Astrocyte (in vitro differentiated cells and primary cell): ENCODE measurements around the gene CELA3B. TPM values are rescaled to one million over a fixed set of nuclear protein-coding genes. Genes with fewer than 3 reads are reported as not detected.
"Not testable (repeated sequence)": the region's sequence is repeated elsewhere in the genome, so short reads cannot be mapped to it uniquely, and the experiment has no call there.

Experiments used
- DNase-seq: peaks from one replicate; pipeline ENCODE4 v3.0.0-alpha.2; 2010; ENCODE audit warnings: low read depth
- FAIRE-seq: peaks from 2 replicates; lab custom pipeline; 2011; peaks lifted over from hg19 to GRCh38; lab: Jason Lieb, UNC
- H2AFZ ChIP-seq: 2 replicates; pipeline ENCODE4 v1.6.0; 2012; ENCODE audit warnings: low read depth, low read length, inconsistent platforms
- H3K27ac ChIP-seq: 2 replicates; pipeline ENCODE4 v1.5.1; 2011; ENCODE audit warnings: low read depth, low read length, inconsistent platforms
- H3K27me3 ChIP-seq: 2 replicates; pipeline ENCODE4 v1.6.0; 2011; ENCODE audit warnings: low read length, inconsistent platforms; ENCODE audit not compliant: insufficient read depth
- H3K36me3 ChIP-seq: 2 replicates; pipeline ENCODE4 v1.5.1; 2011; ENCODE audit warnings: low read length, inconsistent platforms; ENCODE audit not compliant: insufficient read depth
- H3K4me1 ChIP-seq: 2 replicates; pipeline ENCODE4 v1.5.1; 2011; ENCODE audit warnings: low read length, inconsistent platforms; ENCODE audit not compliant: insufficient read depth
- H3K4me2 ChIP-seq: 2 replicates; pipeline ENCODE4 v1.6.0; 2012; ENCODE audit warnings: low read length, inconsistent platforms
- H3K4me3 ChIP-seq: 2 replicates; pipeline ENCODE4 v1.5.1; 2011; ENCODE audit warnings: low read depth, mild to moderate bottlenecking, low read length, inconsistent platforms; ENCODE audit not compliant: insufficient read depth
- H3K79me2 ChIP-seq: 2 replicates; pipeline ENCODE4 v1.6.0; 2012; ENCODE audit warnings: mild to moderate bottlenecking, low read length, inconsistent platforms; ENCODE audit not compliant: insufficient read depth
- H3K9ac ChIP-seq: 2 replicates; pipeline ENCODE4 v1.6.0; 2012; ENCODE audit warnings: mild to moderate bottlenecking, low read length, inconsistent platforms
- H3K9me3 ChIP-seq: 2 replicates; pipeline ENCODE4 v1.5.1; 2012; ENCODE audit warnings: low read depth, mild to moderate bottlenecking, low read length, inconsistent platforms; ENCODE audit not compliant: insufficient read depth
- H4K20me1 ChIP-seq: 2 replicates; pipeline ENCODE4 v1.6.0; 2012; ENCODE audit warnings: low read length, inconsistent platforms; ENCODE audit not compliant: insufficient read depth
- H3K27ac Mint-ChIP-seq: one replicate; pipeline ENCODE4 v1.8.0; 2021; ENCODE audit warnings: mild to moderate bottlenecking, mixed read lengths; ENCODE audit not compliant: unreplicated experiment
- H3K27me3 Mint-ChIP-seq: one replicate; pipeline ENCODE4 v1.8.0; 2021; ENCODE audit warnings: low read depth, mixed read lengths; ENCODE audit not compliant: unreplicated experiment
- H3K36me3 Mint-ChIP-seq: one replicate; pipeline ENCODE4 v1.8.0; 2021; ENCODE audit warnings: low read depth, mixed read lengths; ENCODE audit not compliant: unreplicated experiment
- H3K4me1 Mint-ChIP-seq: one replicate; pipeline ENCODE4 v1.8.0; 2021; ENCODE audit warnings: low read depth, mixed read lengths; ENCODE audit not compliant: unreplicated experiment
- H3K4me3 Mint-ChIP-seq: one replicate; pipeline ENCODE4 v1.8.0; 2021; ENCODE audit warnings: mild to moderate bottlenecking, moderate library complexity, mixed read lengths; ENCODE audit not compliant: unreplicated experiment
- H3K9me3 Mint-ChIP-seq: one replicate; pipeline ENCODE4 v1.8.0; 2021; ENCODE audit warnings: mild to moderate bottlenecking, mixed read lengths; ENCODE audit not compliant: unreplicated experiment
- total RNA-seq: library from RNA; stranded (reverse); gene quantifications from 2 replicates; pipeline ENCODE4 v1.2.1, GENCODE V29; 2021

CELA3B gene
- total RNA-seq, 1 donor from 2014 or later: not detected

DNA sequence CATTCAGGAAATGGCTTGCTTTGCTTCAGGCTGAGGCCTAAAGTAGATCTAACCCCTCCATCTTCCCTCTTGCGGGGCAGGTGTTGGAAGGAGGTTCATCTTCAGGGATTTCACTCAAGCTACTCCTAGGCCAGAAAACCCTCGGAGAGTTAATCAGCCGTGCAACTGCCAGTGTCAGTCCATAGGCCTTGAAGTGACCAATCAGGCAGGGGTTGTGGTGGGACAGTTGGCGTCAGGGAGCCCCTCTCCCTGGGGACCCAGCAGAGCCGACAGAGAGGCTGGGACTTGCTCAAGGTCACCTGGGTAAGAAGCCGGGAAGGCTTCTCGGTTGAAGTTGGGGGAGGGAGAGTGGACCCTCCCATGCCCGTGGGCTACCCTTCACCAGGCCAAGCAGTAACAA, 2.9 kb upstream of the CELA3B start:
- not testable (repeated sequence) for DNase-seq, H3K9me3 ChIP-seq, H3K36me3 Mint-ChIP-seq, H3K9me3 Mint-ChIP-seq, H3K4me2 ChIP-seq, H3K36me3 ChIP-seq, H3K4me3 ChIP-seq, H3K27me3 ChIP-seq, H3K9ac ChIP-seq, H2AFZ ChIP-seq, FAIRE-seq, H3K27ac Mint-ChIP-seq, H3K27ac ChIP-seq, H3K27me3 Mint-ChIP-seq, H3K4me1 ChIP-seq, H4K20me1 ChIP-seq, H3K79me2 ChIP-seq, H3K4me1 Mint-ChIP-seq
- H3K4me3 Mint-ChIP-seq: peak overlapping the region; percentile 57

DNA sequence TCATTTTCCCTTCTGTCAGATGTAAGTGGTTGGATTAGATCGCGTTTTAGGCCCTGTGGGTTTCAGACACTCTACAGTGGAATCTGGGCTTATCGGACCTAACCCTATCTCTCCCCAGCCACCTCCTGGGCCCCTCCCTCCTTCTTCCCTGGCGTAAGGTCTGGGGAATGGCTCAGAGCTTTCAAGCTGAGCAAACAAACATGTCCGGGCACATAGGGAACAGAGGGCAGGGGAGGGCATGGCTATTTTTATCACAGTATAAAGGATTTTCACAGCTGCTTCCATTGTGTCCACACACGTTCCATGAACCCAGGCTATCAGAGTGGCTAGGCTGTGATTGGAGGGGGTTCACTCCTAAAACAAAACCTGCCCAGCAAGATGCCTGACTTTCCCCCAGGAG, 2.1 kb upstream of the CELA3B start:
- not testable (repeated sequence) for H3K36me3 Mint-ChIP-seq, H3K9me3 Mint-ChIP-seq, H3K27me3 Mint-ChIP-seq, FAIRE-seq, DNase-seq, H3K27me3 ChIP-seq, H3K9me3 ChIP-seq, H3K4me1 Mint-ChIP-seq, H3K79me2 ChIP-seq, H3K9ac ChIP-seq, H3K36me3 ChIP-seq, H4K20me1 ChIP-seq, H3K4me3 Mint-ChIP-seq, H3K27ac ChIP-seq, H3K4me1 ChIP-seq, H2AFZ ChIP-seq, H3K4me3 ChIP-seq, H3K4me2 ChIP-seq
- H3K27ac Mint-ChIP-seq: peak overlapping the region; percentile 47

DNA sequence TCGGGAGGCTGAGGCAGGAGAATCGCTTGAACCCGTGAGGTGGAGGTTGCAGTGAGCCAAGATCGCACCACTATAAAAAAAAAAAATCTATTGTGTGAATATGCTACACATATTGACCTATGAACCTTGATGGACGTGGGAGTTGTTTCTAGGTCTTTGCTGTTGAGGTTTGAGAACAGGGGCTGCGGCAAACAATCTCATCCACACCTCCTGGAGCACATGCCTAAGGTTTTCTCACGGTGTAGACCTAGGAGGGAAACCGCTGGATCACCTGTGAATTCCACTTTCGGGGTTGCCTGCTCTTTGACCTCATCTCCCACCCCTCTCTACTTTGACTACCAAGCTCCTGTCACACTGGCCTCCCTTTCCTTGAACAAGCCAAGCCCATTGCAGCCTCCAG, 1.5 kb upstream of the CELA3B start:
- not testable (repeated sequence) for H3K36me3 Mint-ChIP-seq, H3K27ac Mint-ChIP-seq, H3K27ac ChIP-seq, H4K20me1 ChIP-seq, H3K4me3 Mint-ChIP-seq, H3K4me3 ChIP-seq, H3K4me1 Mint-ChIP-seq, H3K4me1 ChIP-seq, H3K9me3 ChIP-seq, H3K36me3 ChIP-seq, DNase-seq, H3K9ac ChIP-seq, H3K9me3 Mint-ChIP-seq, H3K27me3 ChIP-seq, H3K79me2 ChIP-seq, H2AFZ ChIP-seq, H3K4me2 ChIP-seq, H3K27me3 Mint-ChIP-seq, FAIRE-seq

DNA sequence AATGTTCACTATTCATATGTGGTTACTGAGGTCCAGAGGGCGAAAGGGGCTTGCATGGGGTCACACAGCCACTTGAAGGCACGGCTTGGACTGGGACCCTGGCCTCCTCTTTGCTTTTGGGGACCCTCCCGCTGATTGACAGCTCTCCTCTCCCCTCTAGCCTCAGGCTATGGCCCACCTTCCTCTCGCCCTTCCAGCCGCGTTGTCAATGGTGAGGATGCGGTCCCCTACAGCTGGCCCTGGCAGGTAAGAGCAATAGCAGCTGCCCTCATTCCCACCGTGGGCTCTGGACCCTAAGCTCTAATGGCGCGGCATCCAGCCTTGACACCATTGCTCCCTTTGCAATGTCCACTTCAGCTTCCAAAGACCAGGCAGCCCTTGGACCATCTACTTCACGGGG, 1.4 kb downstream of the CELA3B start:
- not testable (repeated sequence) for DNase-seq

DNA sequence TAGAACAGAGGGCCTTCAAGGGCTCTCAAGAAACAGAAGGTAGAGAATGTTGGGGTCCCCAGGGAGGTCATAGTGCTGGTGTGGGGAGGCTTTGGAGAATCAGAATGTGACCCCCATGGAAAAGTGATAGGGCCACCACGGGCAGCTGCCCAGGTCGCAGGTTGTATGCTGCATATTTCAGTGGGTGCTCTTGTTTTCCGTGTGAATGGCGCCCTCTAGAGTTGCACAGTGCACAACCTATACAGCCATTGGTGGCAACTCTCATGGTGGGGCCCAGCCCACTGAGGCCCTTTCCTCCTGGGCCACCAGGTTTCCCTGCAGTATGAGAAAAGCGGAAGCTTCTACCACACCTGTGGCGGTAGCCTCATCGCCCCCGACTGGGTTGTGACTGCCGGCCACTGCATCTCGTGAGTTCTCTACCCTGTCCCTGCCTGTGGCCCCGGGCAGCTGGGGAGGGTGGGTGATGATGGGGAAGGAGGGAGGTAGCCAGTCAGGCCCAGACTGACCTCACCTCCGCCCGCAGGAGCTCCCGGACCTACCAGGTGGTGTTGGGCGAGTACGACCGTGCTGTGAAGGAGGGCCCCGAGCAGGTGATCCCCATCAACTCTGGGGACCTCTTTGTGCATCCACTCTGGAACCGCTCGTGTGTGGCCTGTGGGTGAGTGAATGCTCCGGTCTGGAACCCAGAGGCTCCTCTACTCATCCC, 3.8 kb downstream of the CELA3B start:
- not testable (repeated sequence) for FAIRE-seq, H3K9ac ChIP-seq, H3K4me3 Mint-ChIP-seq

More for the DNA sequence above, 1.4 kb downstream of the CELA3B start:
- not testable (repeated sequence) for FAIRE-seq, H3K4me1 Mint-ChIP-seq, H3K9ac ChIP-seq, H3K4me3 ChIP-seq, H3K27me3 Mint-ChIP-seq, H3K27ac Mint-ChIP-seq, H3K27ac ChIP-seq, H3K9me3 ChIP-seq, H3K9me3 Mint-ChIP-seq, H3K27me3 ChIP-seq, H3K4me1 ChIP-seq, H3K4me2 ChIP-seq, H4K20me1 ChIP-seq, H3K36me3 ChIP-seq, H3K79me2 ChIP-seq, H3K36me3 Mint-ChIP-seq, H2AFZ ChIP-seq, H3K4me3 Mint-ChIP-seq

DNA sequence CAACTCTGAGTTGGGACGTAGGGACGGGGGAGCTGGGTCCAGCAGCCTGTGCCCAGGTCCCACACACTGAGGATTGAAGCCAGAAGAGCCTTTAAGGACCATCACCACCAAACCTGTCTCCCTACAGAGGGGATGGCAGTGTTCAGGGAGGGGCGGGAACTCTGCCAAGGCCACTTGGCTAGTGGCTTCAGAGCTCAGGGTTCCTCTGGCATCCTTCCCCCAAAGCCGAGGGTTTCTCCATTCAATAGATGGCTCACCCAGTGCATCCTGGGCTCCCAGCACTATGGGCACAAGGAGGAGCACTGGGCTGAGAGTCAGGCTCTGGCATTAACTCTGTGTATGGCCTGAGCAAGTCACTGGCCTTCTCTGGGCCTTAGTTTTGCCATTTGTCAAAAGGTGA, 4.4 kb downstream of the CELA3B start:
- H3K4me1 ChIP-seq, H3K36me3 ChIP-seq, H4K20me1 ChIP-seq, H3K4me1 Mint-ChIP-seq, H3K9me3 Mint-ChIP-seq, H3K79me2 ChIP-seq, H3K27me3 ChIP-seq, H3K4me3 ChIP-seq, H3K4me3 Mint-ChIP-seq, H3K9ac ChIP-seq, H2AFZ ChIP-seq, H3K4me2 ChIP-seq, DNase-seq, H3K36me3 Mint-ChIP-seq, H3K27me3 Mint-ChIP-seq, H3K9me3 ChIP-seq, H3K27ac Mint-ChIP-seq, H3K27ac ChIP-seq, FAIRE-seq: not testable (repeated sequence)

More for the DNA sequence above, 3.8 kb downstream of the CELA3B start:
- H3K27me3 ChIP-seq, H3K36me3 Mint-ChIP-seq, H3K4me2 ChIP-seq, H3K27ac Mint-ChIP-seq, H3K4me3 ChIP-seq, H3K36me3 ChIP-seq, H3K79me2 ChIP-seq, H3K27me3 Mint-ChIP-seq, H3K9me3 ChIP-seq, H3K9me3 Mint-ChIP-seq, DNase-seq, H2AFZ ChIP-seq, H3K4me1 ChIP-seq, H3K27ac ChIP-seq, H3K4me1 Mint-ChIP-seq, H4K20me1 ChIP-seq: not testable (repeated sequence)
